H1 (cell line): Measurements from ENCODE around the gene ERI3. TPM values are rescaled to one million over a fixed set of nuclear protein-coding genes. Genes with fewer than 3 reads are reported as not detected.

Source experiments
- CTCF ChIA-PET: fragments of 300-600 bp; sonication (Branson Sonifier 250); formaldehyde crosslinking; loops from one replicate; lab custom pipeline; 2021; ENCODE audit not compliant: partially characterized antibody; lab: Charles Lee
- POLR2A ChIA-PET: fragments of 300-600 bp; sonication (Branson Sonifier 250); formaldehyde crosslinking; loops from one replicate; lab custom pipeline; 2021; ENCODE audit warnings: inconsistent platforms; ENCODE audit not compliant: partially characterized antibody; lab: Charles Lee
- DNase-seq, 2 experiments: peaks; one replicate each; pipeline versions ENCODE4 v3.0.0 to v3.0.0-alpha.2; 2010 to 2022; ENCODE audit warnings: low spot score in 2 of 2, low read depth in 1 of 2, mixed read lengths in 1 of 2
- FAIRE-seq: peaks from 2 replicates; lab custom pipeline; 2011; peaks lifted over from hg19 to GRCh38; lab: Jason Lieb, UNC
- H2AFZ ChIP-seq: 2 replicates; pipeline ENCODE4 v1.8.1; 2012; ENCODE audit warnings: low read length, inconsistent platforms
- H2AK5ac ChIP-seq: 2 replicates; pipeline ENCODE4 v1.6.1; 2013; ENCODE audit warnings: low read depth, low read length
- H2BK120ac ChIP-seq: replicated peaks from 2 replicates; pipeline ENCODE3; 2013; ENCODE audit warnings: low read depth, low read length, inconsistent platforms
- H2BK12ac ChIP-seq: 2 replicates; pipeline ENCODE4 v1.6.1; 2013; ENCODE audit warnings: low read depth, low read length
- H2BK15ac ChIP-seq: 2 replicates; pipeline ENCODE4 v1.6.1; 2013; ENCODE audit warnings: low read length
- H2BK20ac ChIP-seq: 2 replicates; pipeline ENCODE4 v1.6.1; 2013; ENCODE audit warnings: low read length
- H2BK5ac ChIP-seq: 2 replicates; pipeline ENCODE4 v1.6.1; 2013; ENCODE audit warnings: low read depth, low read length
- H3K14ac ChIP-seq: 2 replicates; pipeline ENCODE4 v1.6.1; 2013; ENCODE audit warnings: inconsistent platforms; ENCODE audit not compliant: insufficient read length
- H3K18ac ChIP-seq: 2 replicates; pipeline ENCODE4 v1.6.1; 2013; ENCODE audit warnings: low read length; ENCODE audit errors: extremely low read depth
- H3K23ac ChIP-seq: 2 replicates; pipeline ENCODE4 v1.6.1; 2013; ENCODE audit warnings: inconsistent platforms; ENCODE audit not compliant: insufficient read length
- H3K23me2 ChIP-seq: 2 replicates; pipeline ENCODE4 v1.6.1; 2013; ENCODE audit warnings: low read depth, low read length
- H3K27ac ChIP-seq: 2 replicates; pipeline ENCODE4 v1.6.1; 2011; ENCODE audit warnings: low read depth, low read length, inconsistent platforms
- H3K27me3 ChIP-seq, 4 experiments: replicated peaks in 1 of 4; 1 replicate in 1 of 4; 2 replicates in 3 of 4; pipeline versions ENCODE4 v1.6.1 to v1.8.1; 2011 to 2013; ENCODE audit warnings: low read length in 3 of 4, mild to moderate bottlenecking in 3 of 4, inconsistent platforms in 2 of 4, mixed read lengths in 2 of 4, moderate library complexity in 1 of 4; ENCODE audit not compliant: control insufficient read depth in 3 of 4, insufficient read depth in 3 of 4; ENCODE audit errors: extremely low read depth in 1 of 4
- H3K36me3 ChIP-seq, 4 experiments: 2 replicates each; pipeline versions ENCODE4 v1.6.1 to v1.8.1; 2011 to 2013; ENCODE audit warnings: mild to moderate bottlenecking in 4 of 4, low read length in 3 of 4, moderate library complexity in 2 of 4, control low read depth in 1 of 4, inconsistent platforms in 1 of 4; ENCODE audit not compliant: insufficient read depth in 4 of 4, control insufficient read depth in 2 of 4
- H3K4ac ChIP-seq: replicated peaks from 2 replicates; pipeline ENCODE3; 2013; ENCODE audit warnings: low read length, low read depth, mixed read lengths, inconsistent platforms; ENCODE audit not compliant: insufficient read length
- H3K4me1 ChIP-seq, 4 experiments: replicated peaks in 1 of 4; 1 replicate in 1 of 4; 2 replicates in 3 of 4; pipeline versions ENCODE4 v1.6.1 to v1.8.1; 2011 to 2013; ENCODE audit warnings: low read length in 3 of 4, inconsistent platforms in 2 of 4, mixed read lengths in 1 of 4; ENCODE audit not compliant: insufficient read depth in 4 of 4, control insufficient read depth in 3 of 4
- H3K4me2 ChIP-seq, 2 experiments: 2 replicates each; pipeline versions ENCODE4 v1.6.1 to v1.8.1; 2011 to 2013; ENCODE audit warnings: low read depth in 2 of 2, low read length in 2 of 2, control low read depth in 1 of 2, inconsistent platforms in 1 of 2, mild to moderate bottlenecking in 1 of 2; ENCODE audit not compliant: insufficient read depth in 1 of 2
- H3K4me3 ChIP-seq, 4 experiments: fragments of 200-600, 300-600 bp in 1 of 4; sonication (generic), shearing (Covaris generic), sonication (Bioruptor Twin) in 1 of 4; 2 replicates each; pipeline versions ENCODE4 v1.5.1 to v1.8.1; 2011 to 2016; ENCODE audit warnings: low read length in 4 of 4, low read depth in 3 of 4, control low read depth in 2 of 4, inconsistent platforms in 2 of 4, mild to moderate bottlenecking in 2 of 4, mixed read lengths in 1 of 4, moderate library complexity in 1 of 4; ENCODE audit not compliant: insufficient read depth in 2 of 4; ENCODE audit errors: extremely low read depth in 1 of 4
- H3K56ac ChIP-seq: replicated peaks from 2 replicates; pipeline ENCODE3; 2013; ENCODE audit warnings: low read depth, mild to moderate bottlenecking, mixed read lengths, low read length, inconsistent platforms; ENCODE audit not compliant: insufficient read length
- H3K79me1 ChIP-seq: 2 replicates; pipeline ENCODE4 v1.6.1; 2013; ENCODE audit warnings: low read depth, low read length, control low read depth
- H3K79me2 ChIP-seq, 2 experiments: 2 replicates each; pipeline versions ENCODE4 v1.6.1 to v1.8.1; 2012 to 2013; ENCODE audit warnings: low read length in 2 of 2, mild to moderate bottlenecking in 2 of 2, inconsistent platforms in 1 of 2; ENCODE audit not compliant: insufficient read depth in 2 of 2, control insufficient read depth in 1 of 2
- H3K9ac ChIP-seq, 4 experiments: replicated peaks in 1 of 4; 1 replicate in 1 of 4; 2 replicates in 3 of 4; pipeline versions ENCODE4 v1.6.1 to v1.8.1; 2011 to 2013; ENCODE audit warnings: low read depth in 3 of 4, low read length in 3 of 4, control low read depth in 2 of 4, mild to moderate bottlenecking in 2 of 4, moderate library complexity in 2 of 4, inconsistent platforms in 1 of 4; ENCODE audit errors: extremely low read depth in 1 of 4
- H3K9me3 ChIP-seq, 2 experiments: 2 replicates each; pipeline versions ENCODE4 v1.6.1 to v1.8.1; 2012 to 2013; ENCODE audit warnings: mild to moderate bottlenecking in 2 of 2, moderate library complexity in 2 of 2, control low read depth in 1 of 2, inconsistent platforms in 1 of 2, low read depth in 1 of 2, low read length in 1 of 2, mixed read lengths in 1 of 2; ENCODE audit not compliant: insufficient read depth in 2 of 2
- H4K20me1 ChIP-seq, 2 experiments: replicated peaks in 1 of 2; 2 replicates each; pipeline versions ENCODE3 to v1.8.1; 2011 to 2013; ENCODE audit warnings: inconsistent platforms in 2 of 2, low read length in 2 of 2, mild to moderate bottlenecking in 1 of 2; ENCODE audit not compliant: insufficient read depth in 2 of 2, control insufficient read depth in 1 of 2
- H4K5ac ChIP-seq: 2 replicates; pipeline ENCODE4 v1.6.1; 2013; ENCODE audit warnings: low read length, low read depth, mixed read lengths, inconsistent platforms; ENCODE audit not compliant: insufficient read length
- H4K8ac ChIP-seq: 2 replicates; pipeline ENCODE4 v1.8.0; 2013; ENCODE audit warnings: mild to moderate bottlenecking, moderate library complexity, low read length, inconsistent platforms; ENCODE audit not compliant: insufficient read depth; ENCODE audit errors: extremely low read depth
- H4K91ac ChIP-seq: replicated peaks from 2 replicates; pipeline ENCODE3; 2013; ENCODE audit warnings: low read length, mixed read lengths, inconsistent platforms; ENCODE audit not compliant: insufficient read length
- CBX8 ChIP-seq: fragments of 300-800, 300-1000 bp; sonication (generic); IDR thresholded peaks from 2 replicates; pipeline ENCODE4 v1.7.1; 2016; ENCODE audit warnings: low read depth, low read length, borderline replicate concordance
- CREB1 ChIP-seq: IDR thresholded peaks from 2 replicates; pipeline ENCODE4 v1.6.1; 2012; ENCODE audit warnings: inconsistent platforms
- KDM5A ChIP-seq: fragments of 200-600 bp; IDR thresholded peaks from 2 replicates; pipeline ENCODE4 v1.7.1; 2012; ENCODE audit warnings: mild to moderate bottlenecking, low read length, inconsistent platforms, mixed read lengths
- NRF1 ChIP-seq: IDR thresholded peaks from 2 replicates; pipeline ENCODE4 v1.6.1; 2011; ENCODE audit warnings: mild to moderate bottlenecking, low read depth, low read length, improper control_type of control experiment
- PHF8 ChIP-seq: fragments of 200-600 bp; sonication (generic); conservative IDR thresholded peaks from 2 replicates; pipeline ENCODE4 v1.7.1; 2012; ENCODE audit warnings: low read depth, mild to moderate bottlenecking, inconsistent platforms, low read length, moderate library complexity
- SAP30 ChIP-seq: fragments of 300-600 bp; sonication (generic); IDR thresholded peaks from 2 replicates; pipeline ENCODE4 v1.7.1; 2012; ENCODE audit warnings: low read length, moderate library complexity, mild to moderate bottlenecking, inconsistent platforms; ENCODE audit not compliant: insufficient read depth, insufficient replicate concordance
- SIX5 ChIP-seq: IDR thresholded peaks from 2 replicates; pipeline ENCODE4 v1.6.1; 2011; ENCODE audit warnings: mild to moderate bottlenecking, low read depth, low read length
- SP4 ChIP-seq: IDR thresholded peaks from 2 replicates; pipeline ENCODE4 v1.6.1; 2012; ENCODE audit warnings: low read length, inconsistent platforms
- SUZ12 ChIP-seq: fragments of 200-600 bp; sonication (generic); IDR thresholded peaks from 2 replicates; pipeline ENCODE4 v1.6.1; 2012; ENCODE audit warnings: mild to moderate bottlenecking, inconsistent platforms, low read length, moderate library complexity, mixed read lengths
- YY1 ChIP-seq: IDR thresholded peaks from 2 replicates; pipeline ENCODE4 v1.6.1; 2011; ENCODE audit warnings: low read depth, mild to moderate bottlenecking, low read length
- WGBS, 2 experiments: shearing (Covaris generic) in 1 of 2; methylation state at CpG; one replicate each; pipeline versions ENCODE4 v1.1.6 to v1.1.7; 2013 to 2015; ENCODE audit warnings: low lambda C conversion rate in 2 of 2, mixed read lengths in 2 of 2, inconsistent platforms in 1 of 2, low coverage in 1 of 2, missing lambda C conversion rate in 1 of 2; ENCODE audit not compliant: insufficient replicate concordance in 2 of 2, insufficient coverage in 1 of 2, insufficient read length in 1 of 2; ENCODE audit errors: extremely low coverage in 1 of 2, missing lambda C conversion rate in 1 of 2; 5-methylcytosine and 5-hydroxymethylcytosine counted together
- polyA plus RNA-seq, 7 experiments: library from polyadenylated mRNA; depleted of rRNA in 3 of 7; stranded (reverse) in 5 of 7; unstranded in 2 of 7; fragments of >200 nt in 5 of 7; fragments of 200-250 nt in 2 of 7; gene quantifications; 1 replicate in 5 of 7; 2 replicates in 1 of 7; 4 replicates in 1 of 7; pipeline versions ENCODE4 v1.2.1 to v1.2.3, GENCODE V29; 2011 to 2013; ENCODE audit warnings: missing spikeins in 2 of 7, mixed read lengths in 2 of 7
- total RNA-seq: library from RNA; stranded (reverse); fragmentation: NEBNext Ultra II Directional; extraction: Animal tissue kit (Norgen Biotek cat#: 25700); gene quantifications from 2 replicates; pipeline ENCODE4 v1.2.1, GENCODE V29; 2021
- TF ChIP-seq, protein P1 (sequence below): IDR thresholded peaks from 2 replicates; pipeline ENCODE4 v1.6.1; 2012; ENCODE audit warnings: low read length, inconsistent platforms

Gene ERI3
- total and polyA plus RNA-seq, 2 of the 8 experiments (the other 6 are each of a cell fraction or from before 2014, with no cell fraction given) = 81.1 to 199 TPM

DNA sequence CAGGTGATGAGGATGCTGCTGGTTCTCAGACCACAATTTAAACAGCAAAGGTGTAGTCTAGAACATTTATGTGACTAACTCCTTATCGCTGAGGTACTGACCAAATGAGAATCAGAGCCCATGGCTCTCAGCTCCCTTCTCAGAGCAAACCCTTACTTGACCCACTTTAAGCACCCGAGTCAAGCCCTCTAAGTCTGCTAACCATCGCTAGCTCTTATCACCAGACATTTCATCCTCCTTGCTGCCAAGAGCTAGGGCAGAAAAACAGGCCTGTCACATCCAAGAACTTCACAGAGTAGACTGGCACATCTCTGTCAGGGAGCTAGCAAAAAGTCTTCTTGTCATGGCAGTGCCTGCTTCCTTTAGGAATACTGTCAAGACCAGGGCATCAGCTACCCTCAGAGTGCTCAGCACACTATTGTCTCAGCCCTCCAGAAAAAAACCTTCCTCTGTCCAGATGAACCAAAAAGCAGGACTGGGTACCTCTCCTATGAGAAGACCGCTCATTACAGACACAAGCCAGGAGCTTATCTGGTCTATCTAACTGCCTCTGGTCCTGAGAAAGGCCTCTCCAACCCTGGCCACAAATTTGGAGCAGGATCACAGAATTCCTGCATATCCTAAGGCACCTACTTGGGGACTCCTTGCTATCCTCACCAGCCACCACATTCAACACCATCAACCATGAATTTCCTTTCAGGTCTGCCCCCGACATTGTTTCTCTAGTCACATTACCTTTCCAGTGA is 26.2 kb downstream of the ERI3 start:
- H3K27me3 ChIP-seq = no peaks in the 10 kb centered on the region; a peak in 1 of 7 replicates
- DNase-seq (no peak), FAIRE-seq (no peak)
- H3K36me3 ChIP-seq = peaks cover 0 to 11% (median 0%) of the 10 kb centered on the region in 4 experiments; a peak in 3 of 8 replicates
- H3K23ac ChIP-seq = no peak overlapping the region
- H2BK12ac ChIP-seq = no peak overlapping the region
- no peak overlapping the region for H2BK15ac ChIP-seq
- no peak overlapping the region for H2AK5ac ChIP-seq
- H2BK120ac ChIP-seq = no peak overlapping the region
- no peak overlapping the region for H3K18ac ChIP-seq
- H3K14ac ChIP-seq = no peak overlapping the region
- peaks cover 5 to 23% (median 18%) of the 10 kb centered on the region in 4 experiments; a peak in 5 of 7 replicates for H3K4me1 ChIP-seq
- no peak overlapping the region for H2BK20ac ChIP-seq
- no peak overlapping the region for H3K9ac ChIP-seq
- no peak overlapping the region for H4K91ac ChIP-seq
- no peak overlapping the region for H3K56ac ChIP-seq
- H4K5ac ChIP-seq = no peak overlapping the region
- no peak overlapping the region for H3K4me3 ChIP-seq
- peak overlapping the region; percentile 3 to 17; a peak in 3 of 4 replicates for H3K4me2 ChIP-seq
- H3K79me2 ChIP-seq = peaks cover 4 to 23% of the 10 kb centered on the region in 2 experiments
- ChIA-PET CTCF (interaction anchor here (0.6 to 2.4 kb wide), 12 partner anchors 9 to 332 kb away, joined by 3 to 7 read pairs (median 4); no protein-coding TSS in a partner anchor), POLR2A (interaction anchor here (0.6 to 2.3 kb wide), 9 partner anchors 9 to 303 kb away, joined by 3 to 6 read pairs (median 4); no protein-coding TSS in a partner anchor)
- H4K20me1 ChIP-seq = peaks cover 5 to 15% of the 10 kb centered on the region in 2 experiments
- no peaks in the 10 kb centered on the region for H3K23me2 ChIP-seq
- 89% methylated on average over 5 of the region's 5 CpGs; no CpG with 5 or more reads in 1 of the 2 experiments for WGBS, 2 experiments
- no peak overlapping the region for H3K27ac ChIP-seq
- H4K8ac ChIP-seq = no peak overlapping the region
- H2BK5ac ChIP-seq = no peak overlapping the region
- no peaks in the 10 kb centered on the region for H3K9me3 ChIP-seq
- H3K79me1 ChIP-seq = peaks cover 2% of the 10 kb centered on the region; the same call in 1 of the 2 replicates
- H2AFZ ChIP-seq = no peak overlapping the region
- H3K4ac ChIP-seq = no peak overlapping the region
- TF ChIP-seq SAP30 = no peak
- TF ChIP-seq SUZ12 = no peak
- no peak for TF ChIP-seq CBX8
- no peak for TF ChIP-seq KDM5A
- no peak for TF ChIP-seq SP4
- no peak for TF ChIP-seq CREB1
- TF ChIP-seq PHF8 = no peak
- no peak for TF ChIP-seq NRF1
- TF ChIP-seq SIX5 = no peak
- TF ChIP-seq, protein P1, sequence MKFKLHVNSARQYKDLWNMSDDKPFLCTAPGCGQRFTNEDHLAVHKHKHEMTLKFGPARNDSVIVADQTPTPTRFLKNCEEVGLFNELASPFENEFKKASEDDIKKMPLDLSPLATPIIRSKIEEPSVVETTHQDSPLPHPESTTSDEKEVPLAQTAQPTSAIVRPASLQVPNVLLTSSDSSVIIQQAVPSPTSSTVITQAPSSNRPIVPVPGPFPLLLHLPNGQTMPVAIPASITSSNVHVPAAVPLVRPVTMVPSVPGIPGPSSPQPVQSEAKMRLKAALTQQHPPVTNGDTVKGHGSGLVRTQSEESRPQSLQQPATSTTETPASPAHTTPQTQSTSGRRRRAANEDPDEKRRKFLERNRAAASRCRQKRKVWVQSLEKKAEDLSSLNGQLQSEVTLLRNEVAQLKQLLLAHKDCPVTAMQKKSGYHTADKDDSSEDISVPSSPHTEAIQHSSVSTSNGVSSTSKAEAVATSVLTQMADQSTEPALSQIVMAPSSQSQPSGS = no peak
- no peak for TF ChIP-seq YY1
